ENCODE measurements around the gene SELENOP. TPM values are rescaled to one million over a fixed set of nuclear protein-coding genes. Genes with fewer than 3 reads are reported as not detected.

The SELENOP gene
- total RNA-seq, 1 donor from 2014 or later: 73.3 TPM

Other genes with a start within 250 kb of the SELENOP start
- gene CCDC152, start 55.1 kb downstream of the SELENOP start, total RNA-seq: 0.51 and 0.74 TPM in 2 replicates
- 7.7 and 7.8 TPM in 2 replicates for gene ANXA2R, start 228.4 kb upstream of the SELENOP start, total RNA-seq